SIG-M5 treated with dmso at 0.1 percent for 504 hours (cell line): ENCODE data around the gene TENM4.

Experiments
- DNase-seq: peaks from one replicate; lab custom pipeline; 2025; ENCODE audit not compliant: unreplicated experiment; lab: John Stamatoyannopoulos, UW

TENM4 gene

GRCh38 chr11:79074547-79074946, 366.3 kb downstream of the TENM4 start:
- DNase-seq, result no peak

DNA sequence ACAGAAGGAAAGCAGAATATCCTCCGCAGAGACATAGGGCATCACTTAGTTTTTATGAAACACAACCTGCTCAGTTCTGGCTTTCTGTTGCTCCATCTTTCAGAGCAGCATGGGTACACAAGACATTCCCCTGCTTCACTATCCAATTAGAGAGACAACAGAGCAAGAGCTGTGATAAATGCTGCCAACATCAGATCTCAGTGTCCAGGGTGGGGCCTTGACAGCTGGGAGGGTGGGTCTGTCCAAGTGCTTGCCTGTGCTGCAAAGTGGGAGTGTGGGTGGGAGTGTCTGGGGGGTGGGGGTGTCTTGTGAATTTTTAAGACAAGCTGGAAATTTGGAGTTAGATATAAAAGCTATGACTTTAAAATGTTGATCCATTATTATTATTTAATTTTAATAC, 369.6 kb downstream of the TENM4 start:
- no peak for DNase-seq

- no peak for DNase-seq
These were observed 370.3 kb downstream of the TENM4 start for GRCh38 chr11:79070518-79070917.

- no peak for DNase-seq
These were observed 371.3 kb downstream of the TENM4 start for GRCh38 chr11:79069504-79069903.

DNA sequence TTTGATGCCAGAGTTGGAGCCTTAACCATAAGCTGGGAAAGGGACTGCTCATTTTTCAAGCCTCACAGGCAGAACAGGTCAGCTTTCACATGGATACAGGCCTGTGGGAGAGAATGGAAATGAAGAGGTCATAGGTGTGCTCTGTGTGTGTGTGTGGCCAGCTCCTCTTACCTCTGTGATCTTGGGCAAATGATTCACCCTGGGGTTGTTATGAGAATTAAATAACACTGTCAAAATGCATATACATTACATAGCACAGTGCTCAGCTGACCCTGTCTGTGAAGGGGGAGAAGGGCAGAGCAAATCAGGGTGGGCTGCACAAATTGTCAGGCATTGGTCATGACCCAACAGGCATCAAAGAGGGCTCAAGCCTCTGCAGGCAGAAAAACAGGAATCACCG, 372.5 kb downstream of the TENM4 start:
- DNase-seq, result no peak

- DNase-seq, result no peak
These were observed 373.5 kb downstream of the TENM4 start for GRCh38 chr11:79067352-79067679.

DNA sequence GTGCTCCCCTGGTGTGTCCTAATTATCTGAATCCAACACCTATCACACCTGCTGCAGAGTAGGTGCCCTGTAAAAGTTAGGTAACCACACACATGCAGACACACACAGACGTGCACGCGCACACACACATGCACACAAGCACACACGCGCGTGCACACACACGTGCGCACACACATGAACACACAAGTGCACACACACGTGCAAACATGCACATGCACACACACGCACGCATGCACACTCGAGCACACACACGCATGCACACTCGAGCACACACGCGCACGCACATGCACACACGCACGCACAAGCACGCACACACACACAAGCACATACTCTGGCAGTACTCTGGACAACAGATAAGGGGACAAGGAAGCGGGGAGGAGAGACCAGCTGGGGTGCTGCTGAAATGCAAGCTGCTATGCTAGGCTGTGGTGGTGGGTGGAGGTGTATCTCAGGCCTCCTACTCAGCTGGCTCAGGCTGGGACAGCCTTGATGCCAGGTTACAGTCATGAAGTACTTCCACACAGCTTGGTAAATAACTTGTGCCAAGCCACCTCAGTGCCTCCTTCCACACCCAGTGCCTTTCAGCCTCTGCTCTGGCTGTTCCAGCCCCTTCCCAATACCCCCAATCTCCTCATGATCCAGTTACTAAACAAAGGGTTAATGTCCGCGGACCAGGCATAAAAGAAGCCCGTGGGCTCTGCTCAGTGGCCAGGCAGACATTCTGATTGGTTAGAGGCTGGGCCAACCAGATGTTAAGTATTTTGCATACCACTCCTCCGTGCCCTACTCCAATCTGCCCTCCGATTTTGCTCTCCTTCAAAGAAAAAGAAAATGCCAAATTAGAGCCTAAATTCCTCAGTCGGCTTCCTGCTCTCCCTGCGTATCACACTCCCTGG, 374.1 kb downstream of the TENM4 start:
- DNase-seq, result no peak

DNA sequence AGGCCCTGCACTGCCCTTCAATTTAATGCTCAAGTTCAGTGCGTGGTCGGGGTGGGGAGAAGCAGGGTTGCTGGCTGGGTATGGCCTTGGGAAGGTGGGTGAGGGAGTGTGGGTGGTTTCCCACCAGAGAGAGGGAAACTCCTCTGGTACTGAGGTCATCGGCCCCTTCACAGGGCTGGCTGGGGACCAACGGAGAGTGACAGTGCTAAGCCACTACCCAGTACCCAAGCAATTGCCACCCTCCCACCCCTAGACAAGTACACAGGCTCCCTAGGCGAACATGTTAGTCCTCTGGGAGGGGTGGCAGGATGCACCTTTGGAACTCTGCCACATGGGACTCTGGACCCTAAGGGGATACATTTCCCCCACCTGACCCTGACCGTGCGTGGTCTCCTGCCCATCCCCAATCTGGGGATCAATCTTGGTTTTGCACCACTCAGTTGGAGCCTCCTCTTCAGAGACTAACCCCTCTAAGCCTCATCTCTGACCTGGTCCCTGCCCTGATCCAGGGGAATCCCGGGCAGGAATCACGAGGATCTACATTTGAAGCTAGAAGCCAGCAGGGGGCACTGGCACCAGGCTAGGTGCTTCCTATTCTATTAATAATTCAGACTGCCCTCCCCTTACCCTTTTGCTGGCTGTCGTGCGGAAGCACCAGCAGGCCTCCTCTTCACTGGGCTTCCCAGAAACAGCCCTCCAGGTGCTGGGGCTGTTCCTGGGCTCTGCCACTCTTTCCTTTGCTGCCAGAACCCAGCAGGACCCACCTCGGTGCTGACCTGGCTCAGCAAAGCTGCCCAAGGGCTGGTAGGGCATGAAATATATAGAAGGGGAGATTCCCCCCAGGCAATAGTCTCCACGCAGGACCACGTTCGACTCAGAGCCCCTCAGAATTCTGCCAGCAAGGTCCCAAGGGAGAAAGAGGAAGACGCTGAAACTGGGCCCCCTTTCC, 377.7 kb downstream of the TENM4 start:
- DNase-seq, result peak; percentile 12

DNA sequence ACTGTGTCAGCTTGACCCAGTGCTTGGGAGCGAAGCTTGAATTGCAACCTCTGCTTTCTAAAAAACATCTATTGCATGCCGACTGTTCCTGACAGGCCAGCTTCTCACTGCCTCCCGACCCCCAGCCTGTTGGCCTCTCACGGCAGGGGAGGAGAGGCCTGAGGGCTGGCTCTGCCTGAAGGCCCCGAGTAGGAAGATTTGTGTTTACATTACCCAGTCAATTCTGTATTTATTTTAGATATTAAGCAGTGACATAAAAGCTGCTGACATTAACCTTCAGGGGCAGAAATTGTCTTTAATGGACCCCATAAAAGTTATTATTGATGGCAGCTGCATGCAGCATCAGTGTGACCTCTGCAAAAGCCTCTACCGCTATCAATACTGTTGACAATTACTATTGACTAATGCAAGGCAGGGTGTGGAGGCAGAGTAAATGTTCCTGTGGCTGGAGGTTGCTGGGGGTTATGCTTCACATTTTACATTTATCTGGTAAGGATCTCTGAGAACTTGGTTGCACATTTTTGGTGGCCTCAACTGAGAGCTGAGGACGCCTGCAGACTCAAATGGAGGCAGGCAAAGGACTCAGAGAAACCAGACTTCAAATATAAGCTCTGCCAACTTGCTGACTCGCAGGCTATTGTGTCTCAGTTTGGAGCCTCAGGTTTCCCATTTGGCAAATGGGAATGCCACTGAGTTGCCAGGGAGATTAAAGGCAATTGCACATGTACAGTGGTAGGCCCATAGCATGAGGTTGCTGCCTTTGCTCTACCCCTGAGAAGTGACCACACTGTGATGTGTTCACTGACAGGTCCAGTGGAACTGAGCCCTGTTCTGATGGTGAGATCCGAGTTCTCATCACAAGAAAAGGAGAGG, 380.5 kb downstream of the TENM4 start:
- no peak for DNase-seq

GRCh38 chr11:79059141-79059540, 381.7 kb downstream of the TENM4 start:
- DNase-seq, result no peak

GRCh38 chr11:79055856-79056631, 384.8 kb downstream of the TENM4 start:
- DNase-seq, result no peak

DNA sequence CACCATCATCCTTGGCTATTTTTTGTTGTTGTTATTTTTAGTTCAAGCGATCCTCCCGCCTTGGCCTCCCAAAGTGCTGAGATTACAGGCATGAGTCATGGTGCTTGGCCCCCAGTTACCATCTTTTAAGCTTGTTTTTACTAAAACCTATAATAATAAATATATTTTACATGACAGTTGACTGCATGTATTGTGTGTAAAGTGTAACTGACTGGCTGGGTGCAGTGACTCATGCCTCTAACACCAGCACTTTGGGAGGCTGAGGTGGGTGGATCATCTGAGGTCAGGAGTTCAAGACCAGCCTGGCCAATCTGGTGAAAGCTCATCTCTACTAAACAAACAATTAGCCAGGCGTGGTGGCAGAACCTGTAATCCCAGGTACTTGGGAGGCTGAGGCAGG, 386.2 kb downstream of the TENM4 start:
- DNase-seq, result no peak

DNA sequence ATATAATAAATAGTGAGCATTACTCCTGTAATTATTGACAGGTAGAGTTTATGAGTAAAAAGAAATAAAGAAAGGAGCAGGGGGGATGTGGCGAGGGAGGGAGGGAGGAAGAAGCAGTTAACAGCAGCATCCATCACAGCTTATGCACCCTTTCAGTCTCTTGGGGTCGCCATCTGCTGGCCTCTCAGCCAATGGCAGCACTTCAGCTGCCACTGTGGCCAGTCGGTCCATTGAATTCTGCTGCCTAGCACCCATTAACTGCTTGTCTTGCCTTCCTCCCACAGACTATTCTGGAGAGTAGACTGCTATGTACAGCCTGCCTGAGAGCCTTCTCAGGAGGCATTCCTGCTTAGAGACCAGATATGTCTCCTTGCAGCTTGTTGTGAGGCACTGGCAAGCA, 388.3 kb downstream of the TENM4 start:
- DNase-seq, result no peak

DNA sequence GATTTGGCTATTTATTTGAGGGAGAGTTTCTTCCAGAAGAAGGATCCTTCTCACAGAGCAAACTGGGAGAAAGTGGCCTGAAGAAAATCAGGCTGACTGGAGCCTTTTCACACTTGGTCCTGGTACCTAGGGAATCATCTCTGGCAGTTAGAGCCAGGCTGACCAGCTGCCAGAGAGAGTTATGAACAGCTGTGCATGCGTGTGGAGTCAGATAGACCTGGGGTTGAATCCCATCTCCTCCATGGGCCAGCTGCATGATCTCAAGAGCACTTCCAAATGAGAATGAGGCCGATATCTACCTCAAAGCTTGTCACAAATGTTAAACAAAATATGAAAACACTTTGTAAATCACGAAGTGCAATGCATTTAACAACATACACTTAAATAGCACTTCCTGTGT, 390.0 kb downstream of the TENM4 start:
- no peak for DNase-seq

DNA sequence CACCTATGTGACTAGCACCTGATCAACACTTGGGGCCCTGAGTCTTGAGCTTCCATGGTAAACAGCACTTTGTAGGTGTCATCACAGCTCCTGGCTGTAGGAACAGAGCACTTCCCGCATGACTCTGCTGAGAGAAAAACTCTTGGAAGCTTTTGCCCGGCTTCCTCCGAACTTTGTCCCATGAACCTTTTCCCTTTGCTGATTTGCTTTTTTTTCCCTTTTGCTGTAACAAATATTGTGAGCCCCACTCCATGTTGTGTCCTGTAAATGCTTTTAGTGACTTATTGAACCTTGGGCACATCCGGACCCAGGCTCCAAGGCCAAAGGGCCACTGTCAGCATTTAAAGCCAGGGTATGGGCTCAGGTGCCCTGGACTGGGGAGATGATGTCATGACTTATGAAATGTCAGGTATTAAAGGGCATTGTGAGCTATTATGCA, 391.1 kb downstream of the TENM4 start:
- DNase-seq, result no peak

GRCh38 chr11:79047980-79048379, 392.9 kb downstream of the TENM4 start:
- no peak for DNase-seq

- DNase-seq, result no peak
These were observed 393.5 kb downstream of the TENM4 start for GRCh38 chr11:79047321-79047720.

DNA sequence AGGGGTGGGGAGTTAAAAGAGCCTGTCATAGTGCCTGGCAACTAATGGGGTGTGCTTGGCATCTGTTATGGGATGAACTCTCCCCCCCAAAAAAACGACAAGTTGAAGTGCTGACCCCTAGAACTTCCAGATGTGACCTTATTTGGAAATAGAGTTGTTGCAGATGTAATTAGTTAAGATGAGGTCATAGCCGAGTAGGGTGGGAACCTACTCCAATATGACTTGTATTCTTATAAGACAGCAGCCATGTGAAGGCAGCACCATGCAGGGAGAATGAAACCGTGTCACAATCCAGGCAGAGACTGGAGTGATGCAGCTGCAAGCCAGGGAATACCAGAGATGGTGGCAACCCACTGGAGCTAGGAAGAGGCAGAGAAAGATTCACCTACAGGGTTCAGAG, 394.5 kb downstream of the TENM4 start:
- DNase-seq, result no peak

DNA sequence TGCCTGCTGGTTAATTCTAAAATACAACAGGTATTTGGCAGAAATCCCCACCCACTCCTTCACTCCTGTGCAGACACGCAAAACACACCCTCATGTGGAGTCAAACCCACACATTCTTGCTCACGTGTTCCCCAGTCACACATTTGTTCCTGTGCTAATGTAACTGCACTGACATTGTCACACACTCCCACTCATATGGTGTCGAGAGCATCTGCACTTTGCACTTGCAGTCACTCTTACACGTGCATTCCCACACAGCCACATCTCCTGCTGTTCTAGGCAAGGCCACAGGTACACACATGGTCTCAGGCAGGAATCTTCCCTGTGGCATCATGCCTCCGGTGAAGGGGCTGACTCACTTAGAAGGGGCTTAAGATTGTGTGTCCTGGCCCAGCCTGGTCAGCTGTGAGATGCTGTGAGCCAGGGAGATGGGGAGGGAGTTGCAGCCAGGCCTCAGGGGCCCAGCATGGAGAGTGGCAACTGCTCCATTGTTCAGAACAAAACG, 395.0 kb downstream of the TENM4 start:
- DNase-seq, result no peak
